Effector memory CD4-positive, alpha-beta T cell (primary cell): Measurements from ENCODE around the gene TENM4.
"Not testable (repeated sequence)": the region's sequence is repeated elsewhere in the genome, so short reads cannot be mapped to it uniquely, and the experiment has no call there.

Experiments
- DNase-seq, 3 donors: peaks; one replicate each; pipeline ENCODE4 v3.0.0-alpha.2; 2020
- H3K27ac ChIP-seq: 2 replicates; pipeline ENCODE4 v1.7.0; 2013; ENCODE audit warnings: mild to moderate bottlenecking, low read length, moderate library complexity; ENCODE audit not compliant: insufficient read depth, poor library complexity, severe bottlenecking
- H3K27me3 ChIP-seq: replicated peaks from 2 replicates; pipeline ENCODE4 v1.7.0; 2013; ENCODE audit warnings: mild to moderate bottlenecking, low read length; ENCODE audit not compliant: insufficient read depth, control insufficient read depth, poor library complexity, severe bottlenecking
- H3K36me3 ChIP-seq: 2 replicates; pipeline ENCODE4 v1.7.0; 2013; ENCODE audit warnings: mild to moderate bottlenecking, low read length, moderate library complexity; ENCODE audit not compliant: control insufficient read depth, insufficient read depth
- H3K4me1 ChIP-seq: 2 replicates; pipeline ENCODE4 v1.7.0; 2013; ENCODE audit warnings: low read length, mild to moderate bottlenecking; ENCODE audit not compliant: control insufficient read depth, insufficient read depth, poor library complexity, severe bottlenecking
- H3K4me3 ChIP-seq: 2 replicates; pipeline ENCODE4 v1.7.0; 2013; ENCODE audit warnings: low read length, low read depth, mild to moderate bottlenecking; ENCODE audit not compliant: insufficient read depth, poor library complexity, severe bottlenecking
- H3K9me3 ChIP-seq: 2 replicates; pipeline ENCODE4 v1.7.0; 2013; ENCODE audit warnings: mild to moderate bottlenecking, low read length, moderate library complexity; ENCODE audit not compliant: control insufficient read depth

Gene TENM4

GRCh38 chr11:79198898-79199250 lies 242.0 kb downstream of the TENM4 start:
- Histone ChIP-seq H3K27ac (no peak overlapping the region), H3K36me3 (no peaks in the 10 kb centered on the region), H3K4me1 (no peaks in the 10 kb centered on the region), H3K27me3 (no peaks in the 10 kb centered on the region), H3K9me3 (no peaks in the 10 kb centered on the region), H3K4me3 (no peak overlapping the region)
- DNase-seq: no peak

- DNase-seq: no peak
- H3K4me3 ChIP-seq: no peak overlapping the region
- no peaks in the 10 kb centered on the region for H3K27me3 ChIP-seq
- no peaks in the 10 kb centered on the region for H3K36me3 ChIP-seq
- no peak overlapping the region for H3K27ac ChIP-seq
- no peaks in the 10 kb centered on the region for H3K4me1 ChIP-seq
- H3K9me3 ChIP-seq: no peaks in the 10 kb centered on the region
These were observed 242.5 kb downstream of the TENM4 start for GRCh38 chr11:79198203-79198897.

- DNase-seq: no peak
- Histone ChIP-seq H3K27me3 (no peaks in the 10 kb centered on the region), H3K36me3 (no peaks in the 10 kb centered on the region), H3K4me3 (no peak overlapping the region), H3K4me1 (no peaks in the 10 kb centered on the region), H3K9me3 (no peaks in the 10 kb centered on the region), H3K27ac (no peak overlapping the region)
These were observed 243.9 kb downstream of the TENM4 start for GRCh38 chr11:79196950-79197349.

DNA sequence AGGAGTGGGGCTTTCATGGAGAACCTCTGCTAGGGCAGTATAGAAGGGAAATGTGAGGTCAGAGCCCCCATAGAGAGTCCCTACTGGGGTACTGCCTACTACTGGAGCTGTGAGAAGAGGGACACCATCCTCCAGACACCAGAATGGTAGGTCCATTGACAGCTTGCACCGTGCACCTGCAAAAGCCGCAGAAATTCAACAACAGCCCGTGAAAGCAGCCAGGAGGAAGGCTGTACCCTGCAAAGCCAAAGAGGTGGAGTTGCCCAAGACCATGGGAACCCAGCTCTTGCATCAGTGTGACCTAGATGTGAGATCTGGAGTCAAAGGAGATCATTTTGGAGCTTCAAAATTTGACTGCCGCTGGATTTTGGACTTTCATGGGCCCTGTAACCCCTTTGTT lies 245.6 kb downstream of the TENM4 start:
- no peak overlapping the region for H3K4me3 ChIP-seq
- DNase-seq: no peak
- no peaks in the 10 kb centered on the region for H3K36me3 ChIP-seq
- no peak overlapping the region for H3K27ac ChIP-seq
- H3K9me3 ChIP-seq: no peaks in the 10 kb centered on the region
- no peaks in the 10 kb centered on the region for H3K4me1 ChIP-seq
- no peaks in the 10 kb centered on the region for H3K27me3 ChIP-seq

DNA sequence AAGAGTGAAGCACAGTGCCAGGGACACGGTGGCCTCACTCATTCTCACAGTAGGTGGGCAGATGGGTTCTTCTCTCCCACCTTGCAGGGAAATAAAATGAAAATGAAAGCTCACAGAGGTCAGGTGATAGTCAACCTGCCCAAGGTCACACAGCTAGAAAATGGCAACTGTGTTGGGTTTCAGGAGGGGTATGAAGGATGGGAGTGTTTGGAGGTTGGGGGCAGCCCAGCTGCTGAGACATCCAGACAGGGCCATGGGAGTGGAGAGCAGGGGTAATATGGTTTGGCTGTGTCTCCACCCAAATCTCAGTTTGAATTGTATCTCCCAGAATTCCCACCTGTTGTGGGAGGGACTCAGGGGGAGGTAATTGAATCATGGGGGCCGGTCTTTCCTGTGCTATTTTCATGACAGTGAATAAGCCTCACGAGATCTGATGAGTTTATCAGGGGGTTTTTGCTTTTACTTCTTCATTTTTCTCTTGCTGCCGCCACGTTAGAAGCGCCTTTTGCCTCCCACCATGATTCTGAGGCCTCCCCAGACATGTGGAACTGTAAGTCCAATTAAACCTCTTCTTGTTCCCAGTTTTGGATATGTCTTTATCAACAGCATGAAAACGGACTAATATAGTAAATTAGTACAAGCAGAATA lies 247.0 kb downstream of the TENM4 start:
- Histone ChIP-seq H3K27ac (no peak overlapping the region), H3K9me3 (no peaks in the 10 kb centered on the region), H3K4me1 (no peaks in the 10 kb centered on the region), H3K36me3 (no peaks in the 10 kb centered on the region), H3K27me3 (no peaks in the 10 kb centered on the region), H3K4me3 (no peak overlapping the region)
- no peak for DNase-seq

DNA sequence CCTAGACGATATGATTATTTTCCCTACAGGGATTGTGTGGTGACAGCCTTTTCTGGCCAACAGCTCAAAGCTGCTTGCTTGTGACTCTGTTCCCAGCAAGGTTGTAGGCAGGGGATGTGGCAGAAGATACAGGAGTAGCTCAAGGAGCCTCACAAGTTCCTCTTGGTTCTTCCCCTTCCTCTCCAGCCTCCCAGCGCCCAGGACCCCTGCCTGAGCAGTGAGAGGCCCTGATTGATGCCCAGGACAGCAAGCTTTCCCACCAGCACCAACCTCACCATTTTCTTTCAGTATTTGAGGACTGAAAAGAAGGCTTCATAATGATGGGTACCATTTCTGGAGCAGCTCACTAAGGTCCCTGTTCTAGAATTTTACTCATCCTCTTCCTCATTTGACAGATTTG lies 248.0 kb downstream of the TENM4 start:
- Histone ChIP-seq H3K4me1 (no peaks in the 10 kb centered on the region), H3K27ac (no peak overlapping the region), H3K4me3 (no peak overlapping the region), H3K36me3 (no peaks in the 10 kb centered on the region), H3K27me3 (no peaks in the 10 kb centered on the region), H3K9me3 (no peaks in the 10 kb centered on the region)
- no peak for DNase-seq

GRCh38 chr11:79191716-79192115 lies 249.1 kb downstream of the TENM4 start:
- not testable (repeated sequence) for H3K27ac ChIP-seq, H3K9me3 ChIP-seq, DNase-seq

GRCh38 chr11:79190553-79190952 lies 250.3 kb downstream of the TENM4 start:
- not testable (repeated sequence) for H3K36me3 ChIP-seq

More at GRCh38 chr11:79191716-79192115, 249.1 kb downstream of the TENM4 start:
- H3K36me3 ChIP-seq, H3K4me1 ChIP-seq, H3K27me3 ChIP-seq, H3K4me3 ChIP-seq: not testable (repeated sequence)

GRCh38 chr11:79189601-79190000 lies 251.2 kb downstream of the TENM4 start:
- no peak overlapping the region for H3K4me3 ChIP-seq
- no peak for DNase-seq
- no peaks in the 10 kb centered on the region for H3K27me3 ChIP-seq
- no peaks in the 10 kb centered on the region for H3K36me3 ChIP-seq
- no peak overlapping the region for H3K27ac ChIP-seq
- H3K4me1 ChIP-seq: no peaks in the 10 kb centered on the region
- H3K9me3 ChIP-seq: no peaks in the 10 kb centered on the region

More at GRCh38 chr11:79190553-79190952, 250.3 kb downstream of the TENM4 start:
- H3K9me3 ChIP-seq, H3K27ac ChIP-seq, DNase-seq, H3K27me3 ChIP-seq, H3K4me3 ChIP-seq, H3K4me1 ChIP-seq: not testable (repeated sequence)

DNA sequence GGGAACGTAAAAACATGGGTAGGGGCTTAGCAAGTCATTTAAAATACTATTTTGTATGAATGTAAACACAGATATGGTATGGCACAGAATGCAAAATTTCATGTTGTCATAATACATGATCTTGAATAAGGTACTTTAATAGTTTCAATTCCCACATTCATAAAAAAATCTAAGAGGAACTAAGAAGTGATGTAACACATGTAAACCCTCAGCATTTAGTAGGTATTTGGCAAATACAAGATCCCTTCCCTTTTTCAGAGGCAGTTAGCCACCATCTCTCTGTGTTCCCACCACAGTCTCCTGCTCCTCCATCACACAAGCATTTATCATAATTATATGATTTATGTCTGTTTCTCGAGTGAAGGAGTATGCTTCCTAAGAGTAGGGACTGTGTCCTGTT lies 251.8 kb downstream of the TENM4 start:
- Histone ChIP-seq H3K9me3 (no peaks in the 10 kb centered on the region), H3K36me3 (no peaks in the 10 kb centered on the region), H3K4me3 (no peak overlapping the region), H3K27ac (no peak overlapping the region), H3K27me3 (no peaks in the 10 kb centered on the region), H3K4me1 (no peaks in the 10 kb centered on the region)
- DNase-seq: no peak
